HG03045 (cell line): Measurements from ENCODE around the gene KNOP1.

ENCODE experiments used
- ATAC-seq: cut with Tn5 transposase; IDR thresholded peaks from one replicate; pipeline ENCODE4 v1.9.1; 2021; ENCODE audit warnings: mild to moderate bottlenecking, moderate library complexity; ENCODE audit not compliant: unreplicated experiment

Gene KNOP1

DNA sequence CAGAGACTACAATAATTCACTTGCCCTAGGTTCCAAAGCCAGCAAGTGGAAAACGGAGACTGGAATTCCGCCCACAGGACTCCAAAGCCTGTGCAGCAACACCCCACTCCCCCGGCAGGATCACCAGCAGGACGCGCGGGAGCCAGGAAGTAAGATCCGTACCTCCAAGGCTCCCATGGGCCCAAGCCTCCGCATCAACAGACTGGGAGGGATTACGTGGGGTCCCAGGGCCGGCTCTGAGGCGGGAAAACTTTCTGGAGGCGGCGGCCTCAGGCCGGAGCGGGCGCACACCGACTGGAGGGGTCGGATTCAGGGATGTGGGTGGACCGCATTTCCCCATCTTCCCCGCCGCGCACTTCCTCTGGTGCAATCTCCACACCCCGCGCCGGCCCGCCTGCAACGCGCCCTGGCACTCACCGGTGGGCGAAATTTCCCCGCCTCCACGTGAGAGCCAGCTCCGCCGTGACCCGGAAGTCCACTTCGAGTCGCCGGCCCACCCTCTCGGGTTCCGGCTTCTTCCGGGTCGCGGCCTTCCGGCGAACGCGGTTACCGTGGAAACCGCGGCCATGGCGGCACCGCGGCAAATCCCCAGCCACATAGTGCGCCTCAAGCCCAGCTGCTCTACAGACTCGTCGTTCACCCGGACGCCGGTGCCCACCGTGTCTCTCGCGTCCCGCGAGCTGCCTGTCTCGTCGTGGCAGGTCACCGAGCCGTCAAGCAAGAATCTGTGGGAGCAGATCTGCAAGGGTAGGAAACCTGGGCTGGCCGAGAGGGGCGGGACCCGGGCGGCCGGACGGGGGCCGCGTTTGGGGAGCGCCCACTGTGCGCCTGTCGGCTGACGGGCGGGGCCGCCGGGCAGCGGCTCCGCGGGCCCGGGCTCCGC, at the start of gene KNOP1, which contains the start of gene IQCK:
TSS of gene KNOP1 (minus strand) at position 487 of the 883 bp plus-strand sequence. CDS start 3,192 bp downstream, outside the sequence.
TSS of gene IQCK (plus strand) at position 531 of the 883 bp plus-strand sequence. CDS start at position 567, 36 bp downstream.
- peak; percentile 92 for ATAC-seq

DNA sequence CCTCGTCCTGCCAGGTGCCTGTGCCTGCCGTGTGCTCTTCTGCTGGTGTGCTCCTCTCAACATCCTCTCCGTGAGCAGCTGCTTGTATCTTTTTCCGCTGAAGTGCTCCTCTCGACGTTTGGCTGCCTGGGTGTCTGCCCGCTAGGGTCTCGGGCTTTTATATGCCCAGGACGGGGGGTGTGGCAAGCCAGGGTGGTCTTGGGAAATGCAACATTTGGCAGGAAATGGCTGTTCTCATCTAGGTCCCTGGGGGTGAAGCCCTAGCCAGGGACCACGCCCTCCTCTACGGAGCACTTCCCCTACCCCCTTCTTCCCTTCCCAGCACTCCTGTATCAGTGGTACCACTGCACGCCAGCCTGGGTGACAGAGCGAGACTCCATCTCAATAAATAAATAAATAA, 49.5 kb upstream of the KNOP1 start:
- ATAC-seq: no peak

DNA sequence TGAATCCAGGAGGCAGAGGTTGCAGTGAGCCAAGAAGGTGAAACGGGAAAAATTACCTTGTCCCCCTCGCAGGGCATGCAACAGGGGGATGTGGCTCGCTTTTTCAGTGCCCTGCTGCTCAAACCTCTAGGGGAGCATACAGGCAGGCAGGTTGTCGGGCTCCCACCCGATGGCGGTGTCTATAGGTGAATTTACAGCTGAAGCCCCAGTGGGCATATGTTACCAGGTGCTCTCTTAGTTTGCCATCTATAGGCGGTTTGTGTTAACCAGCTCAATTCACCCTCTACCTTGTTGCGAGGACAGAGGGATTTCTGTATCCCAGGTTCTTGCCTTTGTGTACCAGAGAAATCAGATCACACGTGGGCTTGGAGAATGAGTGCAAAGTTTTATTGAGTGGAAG, 49.0 kb upstream of the KNOP1 start:
- no peak for ATAC-seq

DNA sequence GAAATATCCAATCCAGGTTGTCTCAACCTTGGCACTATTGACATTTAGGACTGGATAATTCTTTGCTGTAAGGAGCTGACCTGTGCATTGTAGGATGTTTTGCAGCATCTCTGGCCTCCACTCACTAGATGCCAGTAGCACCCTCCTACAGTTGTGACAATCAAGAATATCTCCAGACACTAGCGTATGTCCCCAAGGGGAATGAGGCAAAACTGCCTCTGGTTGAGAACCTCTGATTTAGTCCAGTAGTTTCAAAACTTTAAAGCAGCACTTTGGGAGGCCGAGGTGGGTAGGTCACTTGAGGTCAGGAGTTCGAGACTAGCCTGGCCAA, 48.5 kb upstream of the KNOP1 start:
- no peak for ATAC-seq

GRCh38 chr16:19765860-19766553, 48.0 kb upstream of the KNOP1 start:
- no peak for ATAC-seq

- no peak for ATAC-seq
Observed at GRCh38 chr16:19760356-19761060, 42.5 kb upstream of the KNOP1 start.

DNA sequence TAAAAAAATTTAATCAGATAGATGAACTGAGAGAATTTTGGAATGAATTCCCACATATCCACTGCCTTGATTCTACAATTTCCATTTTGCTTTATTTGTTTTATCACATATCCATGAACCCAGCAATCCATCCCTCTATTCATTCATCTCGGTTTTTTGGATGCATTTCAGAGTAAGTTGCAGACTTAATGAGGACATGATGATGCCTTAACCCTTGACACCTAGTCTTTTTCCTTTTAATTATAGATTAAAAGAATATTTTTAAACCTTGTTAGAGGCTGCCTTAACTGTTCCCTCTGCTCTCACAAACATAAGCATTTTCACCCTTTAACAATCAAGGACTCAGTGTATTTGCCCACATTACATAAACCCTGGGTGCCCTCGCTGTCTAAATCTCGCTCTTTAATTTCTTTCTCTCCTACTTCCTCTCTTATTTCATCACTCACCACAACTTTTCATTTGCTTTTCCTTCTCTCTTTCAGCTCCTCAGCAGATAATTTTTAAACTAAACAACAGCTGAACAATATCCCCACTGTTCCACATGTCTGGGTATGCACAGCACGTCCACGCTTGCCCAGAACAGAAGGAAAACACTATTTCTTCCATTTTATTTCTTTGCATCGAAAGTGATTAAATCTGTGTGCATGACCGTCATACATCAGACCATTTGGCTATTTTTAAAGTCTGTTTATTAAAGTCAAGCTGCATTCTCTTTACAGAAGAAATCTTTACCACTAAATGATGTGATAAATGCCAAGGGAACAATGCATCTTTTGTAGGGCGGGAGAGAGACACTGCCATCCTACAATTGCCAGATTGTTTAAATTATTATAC, 40.0 kb upstream of the KNOP1 start:
- no peak for ATAC-seq

DNA sequence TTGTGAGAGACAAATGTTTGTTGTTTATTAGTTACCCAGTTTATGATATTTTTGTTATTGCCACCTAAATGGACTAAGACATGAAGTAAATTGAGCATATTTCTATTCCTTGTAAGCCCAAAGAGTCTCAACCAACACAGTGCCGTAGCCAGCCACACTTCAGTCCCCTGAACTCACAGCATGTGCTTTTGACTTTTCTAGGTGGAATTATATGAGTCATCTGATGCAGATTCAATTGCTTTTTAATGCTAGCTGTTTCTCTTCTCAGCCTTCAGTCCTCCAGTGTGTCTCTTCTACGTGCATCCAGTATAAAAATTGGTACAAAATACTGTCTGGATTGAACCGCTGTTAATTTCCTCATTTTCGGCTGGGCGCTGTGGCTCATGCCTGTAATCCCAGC, 39.0 kb upstream of the KNOP1 start:
- no peak for ATAC-seq

GRCh38 chr16:19755268-19755667, 37.2 kb upstream of the KNOP1 start:
- no peak for ATAC-seq

GRCh38 chr16:19754644-19755036, 36.6 kb upstream of the KNOP1 start:
- ATAC-seq: no peak

- no peak for ATAC-seq
Observed at GRCh38 chr16:19753815-19754643, 36.0 kb upstream of the KNOP1 start.

GRCh38 chr16:19751478-19752385, 33.7 kb upstream of the KNOP1 start:
- no peak for ATAC-seq

DNA sequence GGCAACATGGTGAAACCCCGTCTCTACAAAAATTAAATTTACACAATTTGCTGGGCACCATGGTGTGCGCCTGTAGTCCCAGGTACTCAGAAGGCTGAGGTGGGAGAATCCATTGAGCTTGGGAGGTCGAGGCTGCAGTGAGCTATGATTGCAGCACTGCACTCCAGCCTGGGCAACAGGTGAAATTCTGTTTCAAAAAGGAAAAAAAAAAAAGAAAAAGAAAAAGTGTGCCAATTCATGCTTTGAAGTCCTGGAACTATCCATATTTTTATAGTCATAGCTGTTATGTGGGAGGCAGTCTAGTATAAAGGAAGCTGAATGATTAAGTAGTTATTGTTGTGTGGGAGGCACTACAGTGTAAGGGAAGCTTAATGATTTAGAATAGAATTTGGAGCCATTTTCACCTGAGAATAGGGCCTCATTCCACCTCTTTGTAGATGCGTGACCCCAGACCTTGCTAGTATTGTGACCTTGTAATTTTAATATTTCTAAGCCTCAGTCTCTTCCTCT, 31.6 kb upstream of the KNOP1 start:
- no peak for ATAC-seq

- no peak for ATAC-seq
Observed at GRCh38 chr16:19748389-19749168, 30.6 kb upstream of the KNOP1 start.

DNA sequence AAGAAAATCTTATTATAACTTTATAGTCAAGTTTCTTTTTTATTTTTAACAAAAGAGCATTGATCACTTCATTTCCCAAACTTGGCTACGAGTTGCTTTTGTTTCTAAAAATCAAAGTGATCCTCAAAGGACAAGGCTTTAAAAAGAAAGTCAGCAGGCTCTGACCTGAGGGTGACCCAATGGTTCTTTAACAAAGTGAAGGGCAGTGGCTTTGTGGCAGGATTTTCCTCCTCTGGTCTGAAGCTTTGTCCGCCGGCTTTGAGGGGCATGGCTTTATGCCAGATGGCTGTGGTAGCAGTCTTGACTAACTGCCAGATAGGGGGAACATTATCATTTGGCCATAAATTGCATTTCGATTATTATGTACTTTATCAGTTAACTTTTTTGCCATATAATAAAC, 28.5 kb upstream of the KNOP1 start:
- ATAC-seq: no peak

GRCh38 chr16:19745286-19746010, 27.4 kb upstream of the KNOP1 start:
- no peak for ATAC-seq

DNA sequence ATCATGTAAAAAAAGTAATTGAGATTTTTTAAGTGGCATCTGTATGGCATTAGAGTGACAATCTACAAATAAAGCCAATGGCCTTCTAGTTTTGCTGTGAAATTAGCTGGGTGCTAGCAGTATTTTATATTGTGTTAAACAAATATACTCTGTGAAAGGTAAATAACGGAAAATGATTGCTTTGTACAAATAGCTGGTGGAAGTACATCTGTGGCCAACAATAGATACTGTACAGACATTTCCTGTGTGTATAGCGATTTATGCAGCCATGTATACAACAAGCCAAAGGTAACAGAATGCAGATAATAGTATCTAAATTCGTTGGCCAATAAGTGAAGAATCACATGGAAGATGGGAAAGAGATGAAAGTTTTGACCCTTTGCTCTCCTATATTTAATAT, 26.6 kb upstream of the KNOP1 start:
- ATAC-seq: no peak
